Endothelial cell (in vitro differentiated cells): ENCODE results near the gene CLK3. TPM values are rescaled to one million over a fixed set of nuclear protein-coding genes. Genes with fewer than 3 reads are reported as not detected.
A peak's percentile ranks its signal among the peaks of the same experiment; 100 is the strongest.

Experiments used
- DNase-seq: peaks from one replicate; pipeline ENCODE4 v3.0.0; 2021; ENCODE audit warnings: low spot score
- H3K27ac Mint-ChIP-seq: one replicate; pipeline ENCODE4 v1.8.0; 2021; ENCODE audit warnings: mixed read lengths, inconsistent platforms; ENCODE audit not compliant: unreplicated experiment
- H3K27me3 Mint-ChIP-seq: one replicate; pipeline ENCODE4 v1.8.0; 2021; ENCODE audit warnings: mild to moderate bottlenecking, moderate library complexity, mixed read lengths, inconsistent platforms; ENCODE audit not compliant: unreplicated experiment
- H3K36me3 Mint-ChIP-seq: one replicate; pipeline ENCODE4 v1.8.0; 2021; ENCODE audit warnings: mild to moderate bottlenecking, low read depth, mixed read lengths, inconsistent platforms; ENCODE audit not compliant: unreplicated experiment
- H3K4me1 Mint-ChIP-seq: one replicate; pipeline ENCODE4 v1.8.0; 2021; ENCODE audit warnings: mild to moderate bottlenecking, mixed read lengths, inconsistent platforms; ENCODE audit not compliant: unreplicated experiment
- H3K4me3 Mint-ChIP-seq: one replicate; pipeline ENCODE4 v1.8.0; 2021; ENCODE audit warnings: mild to moderate bottlenecking, mixed read lengths, inconsistent platforms; ENCODE audit not compliant: unreplicated experiment
- H3K9me3 Mint-ChIP-seq: one replicate; pipeline ENCODE4 v1.8.0; 2021; ENCODE audit warnings: mixed read lengths, inconsistent platforms; ENCODE audit not compliant: unreplicated experiment
- total RNA-seq: library from RNA; stranded (reverse); fragmentation: NEBNext Ultra II Directional; extraction: Animal tissue kit (Norgen Biotek cat#: 25700); gene quantifications from one replicate; pipeline ENCODE4 v1.2.1, GENCODE V29; 2021; ENCODE audit not compliant: unreplicated experiment
- TF ChIP-seq, protein P1 (sequence below): fragments of 200-600 bp; sonication (generic); IDR thresholded peaks from one replicate; pipeline ENCODE4 v1.5.0; 2021; ENCODE audit warnings: antibody characterized with exemption; ENCODE audit not compliant: unreplicated experiment

The CLK3 gene
- total RNA-seq, 1 donor from 2014 or later = 81.7 TPM

DNA sequence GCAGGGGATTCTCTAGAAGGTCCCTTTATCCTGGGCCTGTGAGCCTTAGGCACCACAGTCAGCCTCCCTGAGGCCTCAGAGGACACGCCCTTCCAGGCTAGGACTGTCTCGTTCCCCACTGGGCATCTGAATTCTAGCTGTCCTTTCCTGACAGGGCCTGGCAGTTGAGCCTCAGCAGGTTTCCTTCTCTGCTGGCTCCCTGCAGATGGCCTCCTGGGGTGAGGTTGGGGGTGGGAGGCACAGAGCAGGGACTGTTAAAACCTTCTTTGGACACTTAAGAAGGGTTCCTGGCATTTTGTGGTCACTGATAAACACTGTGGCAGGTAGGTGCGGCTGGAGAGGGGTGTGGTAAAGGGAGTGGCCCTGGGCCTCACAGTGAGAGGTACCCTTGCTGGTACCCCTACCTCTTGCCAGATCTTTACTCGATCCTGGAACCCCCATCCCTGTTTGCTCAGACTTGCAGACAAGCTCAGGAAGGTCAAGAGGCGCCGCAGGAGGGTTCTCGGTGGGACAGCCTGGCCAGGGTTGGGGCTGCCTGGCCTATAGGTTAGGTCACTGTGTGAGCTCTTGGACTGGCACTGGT is 8.5 kb downstream of the CLK3 start:
- TF ChIP-seq, protein P1, sequence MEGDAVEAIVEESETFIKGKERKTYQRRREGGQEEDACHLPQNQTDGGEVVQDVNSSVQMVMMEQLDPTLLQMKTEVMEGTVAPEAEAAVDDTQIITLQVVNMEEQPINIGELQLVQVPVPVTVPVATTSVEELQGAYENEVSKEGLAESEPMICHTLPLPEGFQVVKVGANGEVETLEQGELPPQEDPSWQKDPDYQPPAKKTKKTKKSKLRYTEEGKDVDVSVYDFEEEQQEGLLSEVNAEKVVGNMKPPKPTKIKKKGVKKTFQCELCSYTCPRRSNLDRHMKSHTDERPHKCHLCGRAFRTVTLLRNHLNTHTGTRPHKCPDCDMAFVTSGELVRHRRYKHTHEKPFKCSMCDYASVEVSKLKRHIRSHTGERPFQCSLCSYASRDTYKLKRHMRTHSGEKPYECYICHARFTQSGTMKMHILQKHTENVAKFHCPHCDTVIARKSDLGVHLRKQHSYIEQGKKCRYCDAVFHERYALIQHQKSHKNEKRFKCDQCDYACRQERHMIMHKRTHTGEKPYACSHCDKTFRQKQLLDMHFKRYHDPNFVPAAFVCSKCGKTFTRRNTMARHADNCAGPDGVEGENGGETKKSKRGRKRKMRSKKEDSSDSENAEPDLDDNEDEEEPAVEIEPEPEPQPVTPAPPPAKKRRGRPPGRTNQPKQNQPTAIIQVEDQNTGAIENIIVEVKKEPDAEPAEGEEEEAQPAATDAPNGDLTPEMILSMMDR = no peak
- Mint-ChIP-seq H3K36me3 (peaks cover 73% of the 10 kb centered on the region), H3K4me1 (peaks cover 9% of the 10 kb centered on the region), H3K27me3 (peaks cover 28% of the 10 kb centered on the region), H3K9me3 (no peaks in the 10 kb centered on the region), H3K4me3 (no peak overlapping the region), H3K27ac (no peak overlapping the region)
- no peak for DNase-seq

DNA sequence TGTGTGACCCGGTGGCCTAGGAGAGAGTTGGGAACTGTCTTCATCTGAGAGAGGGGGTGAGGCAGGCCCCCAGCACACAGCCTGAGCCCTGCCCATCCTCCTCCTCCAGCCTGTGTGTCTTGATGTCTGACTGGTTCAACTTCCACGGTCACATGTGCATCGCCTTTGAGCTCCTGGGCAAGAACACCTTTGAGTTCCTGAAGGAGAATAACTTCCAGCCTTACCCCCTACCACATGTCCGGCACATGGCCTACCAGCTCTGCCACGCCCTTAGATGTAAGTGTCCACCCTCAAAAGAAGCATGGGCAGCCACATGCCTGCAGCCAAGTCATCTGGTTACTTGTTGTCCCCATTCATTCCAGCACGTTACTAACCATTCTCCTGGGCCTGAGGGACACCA is 10.1 kb downstream of the CLK3 start:
- peaks cover 22% of the 10 kb centered on the region for H3K27me3 Mint-ChIP-seq
- TF ChIP-seq, protein P1 = no peak
- no peak overlapping the region for H3K27ac Mint-ChIP-seq
- peaks cover 66% of the 10 kb centered on the region for H3K36me3 Mint-ChIP-seq
- peaks cover 6% of the 10 kb centered on the region for H3K4me1 Mint-ChIP-seq
- no peak overlapping the region for H3K4me3 Mint-ChIP-seq
- H3K9me3 Mint-ChIP-seq = no peaks in the 10 kb centered on the region
- no peak for DNase-seq

DNA sequence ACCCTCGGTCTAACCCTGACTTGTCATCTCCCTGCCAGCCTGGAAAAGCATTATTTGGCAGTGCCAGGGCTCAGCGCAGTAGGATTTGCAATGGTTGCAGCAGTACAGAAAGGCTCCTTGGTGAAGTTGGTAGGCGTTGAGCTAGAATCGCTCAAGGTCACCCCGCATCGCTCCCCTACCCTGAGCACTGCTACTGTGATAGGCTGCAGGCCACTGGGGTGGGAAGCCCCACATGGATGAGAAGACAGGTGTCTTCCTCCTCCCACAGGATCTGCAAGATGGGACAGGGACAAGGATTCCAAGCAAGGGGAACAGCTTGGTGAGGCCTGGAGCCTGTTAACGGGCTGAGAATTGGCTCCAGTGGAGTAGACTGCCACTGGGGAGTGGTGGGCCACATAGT is 10.7 kb downstream of the CLK3 start:
- no peak for DNase-seq
- H3K9me3 Mint-ChIP-seq = no peaks in the 10 kb centered on the region
- H3K4me1 Mint-ChIP-seq = peaks cover 2% of the 10 kb centered on the region
- peaks cover 61% of the 10 kb centered on the region for H3K36me3 Mint-ChIP-seq
- H3K4me3 Mint-ChIP-seq = no peak overlapping the region
- TF ChIP-seq, protein P1 = no peak
- peak overlapping the region; percentile 52 for H3K27ac Mint-ChIP-seq
- H3K27me3 Mint-ChIP-seq = peaks cover 19% of the 10 kb centered on the region

DNA sequence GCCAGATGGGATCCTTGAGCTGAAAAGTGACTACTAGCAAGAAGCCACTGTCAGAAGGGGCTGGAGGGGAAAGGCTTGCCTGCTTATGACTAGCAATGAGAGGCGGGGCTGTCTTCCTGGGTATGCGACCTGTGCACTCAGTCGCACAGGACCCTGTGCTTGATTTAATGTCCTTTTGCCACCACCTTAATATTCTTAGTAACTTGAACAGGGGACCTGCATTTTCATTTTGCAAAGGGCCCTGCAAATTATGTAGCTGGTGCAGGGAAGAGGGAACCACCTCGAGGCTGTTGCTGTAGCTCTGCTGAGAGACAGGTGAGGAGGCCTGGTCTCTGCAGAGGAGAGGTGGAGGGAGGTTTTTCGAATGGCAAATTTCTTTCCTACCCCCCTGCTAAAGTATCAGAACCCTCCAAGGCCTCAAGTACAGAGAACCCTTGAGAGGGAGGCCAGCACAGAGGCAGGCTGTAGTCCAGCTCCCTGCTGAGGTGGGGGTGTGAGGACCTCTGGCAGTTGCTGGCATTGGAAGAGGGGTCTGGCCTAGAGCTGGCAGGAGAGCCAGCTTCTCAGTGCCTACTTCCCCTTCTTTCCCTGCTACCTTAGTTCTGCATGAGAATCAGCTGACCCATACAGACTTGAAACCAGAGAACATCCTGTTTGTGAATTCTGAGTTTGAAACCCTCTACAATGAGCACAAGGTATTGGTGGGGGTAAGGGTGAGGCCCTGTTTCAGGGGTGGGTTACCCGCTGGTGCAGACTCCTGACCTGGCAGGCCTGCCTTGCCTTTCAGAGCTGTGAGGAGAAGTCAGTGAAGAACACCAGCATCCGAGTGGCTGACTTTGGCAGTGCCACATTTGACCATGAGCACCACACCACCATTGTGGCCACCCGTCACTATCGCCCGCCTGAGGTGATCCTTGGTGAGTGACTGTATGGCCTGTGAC is 11.4 kb downstream of the CLK3 start:
- TF ChIP-seq, protein P1 = no peak
- H3K4me3 Mint-ChIP-seq = no peak overlapping the region
- no peak for DNase-seq
- no peaks in the 10 kb centered on the region for H3K9me3 Mint-ChIP-seq
- peaks cover 56% of the 10 kb centered on the region for H3K36me3 Mint-ChIP-seq
- peaks cover 18% of the 10 kb centered on the region for H3K27me3 Mint-ChIP-seq
- no peak overlapping the region for H3K27ac Mint-ChIP-seq
- peaks cover 2% of the 10 kb centered on the region for H3K4me1 Mint-ChIP-seq

DNA sequence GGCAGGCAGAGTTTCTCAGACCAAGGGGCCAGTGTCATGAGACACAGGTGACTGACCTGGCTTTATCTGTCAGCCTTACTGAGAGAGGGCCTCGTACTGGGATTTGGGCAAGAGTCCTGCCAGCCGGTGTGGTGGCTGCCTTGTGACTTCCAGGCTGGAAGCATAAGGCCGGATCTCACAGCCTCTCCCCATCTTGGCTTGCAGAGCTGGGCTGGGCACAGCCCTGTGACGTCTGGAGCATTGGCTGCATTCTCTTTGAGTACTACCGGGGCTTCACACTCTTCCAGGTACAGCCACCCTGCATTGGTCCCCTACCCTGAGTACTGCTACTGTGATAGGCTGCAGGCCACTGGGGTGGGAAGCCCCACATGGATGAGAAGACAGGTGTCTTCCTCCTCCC is 12.1 kb downstream of the CLK3 start:
- peaks cover 56% of the 10 kb centered on the region for H3K36me3 Mint-ChIP-seq
- no peak for DNase-seq
- H3K27ac Mint-ChIP-seq = peak overlapping the region; percentile 70
- peaks cover 2% of the 10 kb centered on the region for H3K4me1 Mint-ChIP-seq
- H3K27me3 Mint-ChIP-seq = peaks cover 16% of the 10 kb centered on the region
- TF ChIP-seq, protein P1 = no peak
- no peak overlapping the region for H3K4me3 Mint-ChIP-seq
- H3K9me3 Mint-ChIP-seq = no peaks in the 10 kb centered on the region
